GM15510 (cell line): ENCODE results near the gene GOLGA1.

Experiments
- POLR2A ChIP-seq: IDR thresholded peaks from 3 replicates; pipeline ENCODE4 v1.6.1; 2011; ENCODE audit warnings: borderline replicate concordance; ENCODE audit not compliant: insufficient read length; ENCODE audit errors: extremely low read depth

Gene GOLGA1

GRCh38 chr9:124835026-124835557 is 105.8 kb downstream of the GOLGA1 start:
- TF ChIP-seq POLR2A = no peak

- no peak for TF ChIP-seq POLR2A
Observed at GRCh38 chr9:124834591-124834990, 106.3 kb downstream of the GOLGA1 start.

- no peak for TF ChIP-seq POLR2A
Observed at GRCh38 chr9:124831642-124832364, 109.1 kb downstream of the GOLGA1 start.

DNA sequence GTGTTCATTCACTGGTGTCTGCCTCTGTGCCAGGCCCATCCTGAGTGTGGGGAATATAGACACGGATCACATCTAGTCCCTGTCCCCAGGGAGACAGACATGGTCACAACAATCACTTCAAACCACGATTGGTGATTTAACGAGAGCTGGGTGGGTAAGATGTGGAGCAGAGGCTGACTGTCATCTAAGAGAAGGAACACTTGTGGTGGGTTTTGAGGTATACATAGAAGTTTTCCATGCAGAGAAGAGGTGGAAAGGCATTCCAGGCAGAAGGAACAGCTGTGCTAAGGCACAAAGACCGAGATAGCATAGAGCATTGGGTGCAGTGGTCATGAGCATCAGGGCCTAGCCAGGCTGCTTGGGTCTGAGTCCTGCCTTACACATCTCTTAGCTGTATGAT is 110.3 kb downstream of the GOLGA1 start:
- no peak for TF ChIP-seq POLR2A

DNA sequence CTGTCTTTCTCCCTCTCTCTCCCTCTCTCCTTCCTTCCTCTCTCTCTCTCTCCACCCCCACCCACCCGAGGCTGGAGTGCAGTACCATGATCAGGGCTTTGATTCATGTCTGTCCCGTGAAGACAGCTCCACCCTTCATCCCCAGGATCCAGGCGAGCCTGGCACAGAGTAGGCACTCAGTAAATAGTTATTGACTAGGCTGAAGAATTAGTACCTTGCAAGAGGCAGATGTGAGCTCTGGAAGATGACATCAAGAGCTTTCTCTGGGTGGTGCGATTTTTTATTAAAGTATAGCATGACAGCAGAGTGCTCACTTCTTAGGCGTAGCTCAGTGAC is 111.6 kb downstream of the GOLGA1 start:
- no peak for TF ChIP-seq POLR2A

GRCh38 chr9:124828489-124829333 is 112.2 kb downstream of the GOLGA1 start:
- no peak for TF ChIP-seq POLR2A
